Right ventricle myocardium superior (tissue), 1 donor: ENCODE measurements around the gene FHL1. TPM values are rescaled to one million over a fixed set of nuclear protein-coding genes. Genes with fewer than 3 reads are reported as not detected.

Experiments
- total RNA-seq: library from RNA; stranded (reverse); fragmentation: NEBNext Ultra II Directional; extraction: Animal tissue kit (Norgen Biotek cat#: 25700); gene quantifications from one replicate; pipeline ENCODE4 v1.2.1, GENCODE V29; 2021
- donor health status: DM: no; HTN: yes; CAD: no; lungs with severe emphysema.

FHL1 gene
- total RNA-seq, 1 donor from 2014 or later, result 808 TPM

Other genes starting within 250 kb of the FHL1 start
- gene MMGT1, start 173.5 kb upstream of the FHL1 start, total RNA-seq, result 22.1 TPM
- 16.1 TPM for gene SLC9A6, start 162.1 kb upstream of the FHL1 start, total RNA-seq
- 11.4 TPM for gene MAP7D3, start 103.9 kb downstream of the FHL1 start, total RNA-seq
- not detected for gene ADGRG4, start 153.4 kb downstream of the FHL1 start, total RNA-seq